ENCODE data around the gene SDK1.
A peak's percentile ranks its signal among the peaks of the same experiment; 100 is the strongest.
"Not testable (repeated sequence)": the region's sequence is repeated elsewhere in the genome, so short reads cannot be mapped to it uniquely, and the experiment has no call there.

The SDK1 gene

DNA sequence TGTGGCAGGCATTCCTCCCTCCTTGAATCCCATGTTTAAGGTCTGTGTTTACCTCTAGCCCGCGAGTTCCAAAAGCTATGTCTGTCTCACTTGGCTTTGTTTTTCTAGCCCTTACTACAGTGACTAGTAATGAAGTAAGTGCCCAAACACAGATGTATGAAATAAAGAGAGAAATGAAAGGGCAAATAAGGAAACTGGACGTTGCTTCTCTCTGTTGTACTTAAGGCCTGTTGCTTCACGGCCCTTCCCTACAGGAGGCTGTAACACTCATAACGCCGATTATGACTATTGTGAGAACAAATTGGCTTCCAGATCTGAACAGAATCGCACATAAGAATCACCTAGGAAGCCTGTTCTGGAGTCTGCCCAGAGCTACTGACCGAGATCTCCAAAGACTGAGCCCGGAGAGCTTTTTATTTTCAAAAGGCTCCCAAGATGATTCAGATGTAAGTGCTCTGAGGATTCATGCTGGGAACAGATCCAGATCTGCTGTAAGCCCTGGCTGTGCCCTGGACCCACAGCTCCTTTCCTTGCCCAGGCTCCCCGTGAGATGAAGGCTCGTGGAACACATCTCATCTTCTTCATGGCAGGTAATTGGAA lies 432.6 kb downstream of the SDK1 start:
- no peak for DNase-seq

- no peak for DNase-seq
Measured at GRCh38 chr7:3738964-3739363, 437.9 kb downstream of the SDK1 start.

GRCh38 chr7:3739983-3740382 lies 438.9 kb downstream of the SDK1 start:
- no peak for DNase-seq

GRCh38 chr7:3747467-3747866 lies 446.4 kb downstream of the SDK1 start:
- DNase-seq: no peak

GRCh38 chr7:3748389-3748788 lies 447.3 kb downstream of the SDK1 start:
- no peak for DNase-seq

DNA sequence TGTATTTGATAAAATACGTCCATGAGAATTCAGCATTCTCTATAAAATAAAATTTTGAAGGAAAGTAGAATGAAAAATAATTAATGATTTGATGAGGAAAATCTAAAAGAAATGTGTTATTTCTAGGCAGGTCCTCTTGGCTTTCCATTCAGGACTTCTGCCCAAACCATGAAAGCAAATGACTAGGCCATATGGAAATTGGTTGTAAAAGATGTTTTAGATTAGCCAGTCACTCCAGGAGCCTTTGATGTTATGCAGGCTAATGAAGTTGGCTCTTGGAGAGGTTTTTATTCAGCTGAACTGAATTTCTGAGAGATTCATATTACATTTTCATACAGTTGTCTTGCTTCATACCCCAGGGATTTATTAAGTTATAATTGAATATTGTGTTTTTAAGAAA lies 452.8 kb downstream of the SDK1 start:
- DNase-seq: peak; percentile 7

GRCh38 chr7:3754493-3755341 lies 453.7 kb downstream of the SDK1 start:
- peak; percentile 71 for DNase-seq

DNA sequence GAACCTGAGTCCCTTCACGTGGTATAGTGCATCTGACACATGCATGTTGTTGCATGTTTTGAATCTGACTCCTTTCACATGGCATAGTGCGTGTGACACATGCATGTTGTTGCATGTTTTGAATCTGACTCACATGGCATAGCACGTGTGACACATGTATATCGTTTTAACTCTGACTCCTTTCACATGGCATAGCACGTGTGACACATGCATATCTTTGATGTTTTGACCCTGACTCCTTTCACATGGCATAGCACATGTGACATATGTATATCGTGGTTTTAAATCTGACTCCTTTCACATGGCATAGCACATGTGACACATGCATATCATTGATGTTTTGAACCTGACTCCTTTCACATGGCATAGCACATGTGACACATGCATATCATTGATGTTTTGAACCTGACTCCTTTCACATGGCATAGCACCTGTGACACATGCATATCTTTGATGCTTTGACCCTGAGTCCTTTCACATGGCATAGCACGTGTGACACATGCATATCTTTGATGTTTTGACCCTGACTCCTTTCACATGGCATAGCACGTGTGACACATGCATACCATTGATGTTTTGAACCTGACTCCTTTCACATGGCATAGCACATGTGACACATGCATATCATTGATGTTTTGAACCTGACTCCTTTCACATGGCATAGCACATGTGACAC lies 454.9 kb downstream of the SDK1 start:
- not testable (repeated sequence) for DNase-seq

DNA sequence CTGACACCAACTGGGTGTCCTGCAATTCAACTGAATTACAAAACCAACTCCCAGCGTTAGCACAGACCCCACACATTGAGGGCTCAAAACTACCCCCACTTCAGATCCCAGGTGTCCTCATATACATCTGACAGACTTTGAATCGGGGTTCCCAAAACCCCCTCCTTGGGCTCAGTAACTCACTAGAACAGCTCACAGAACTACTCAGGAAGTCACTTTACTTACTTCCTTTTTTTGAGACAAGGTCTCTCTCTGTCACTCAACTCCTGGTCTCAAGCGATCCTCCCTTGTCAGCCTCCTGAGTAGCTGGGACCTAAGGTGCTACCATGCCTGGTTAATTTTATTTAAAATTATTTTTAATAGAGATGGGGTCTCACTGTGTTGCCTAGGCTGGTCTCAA lies 456.0 kb downstream of the SDK1 start:
- DNase-seq: no peak

GRCh38 chr7:3760651-3761050 lies 459.6 kb downstream of the SDK1 start:
- peak; percentile 66 for DNase-seq

- no peak for DNase-seq
Measured at GRCh38 chr7:3762146-3762831, 461.2 kb downstream of the SDK1 start.

- DNase-seq: no peak
Measured at GRCh38 chr7:3767917-3768777, 467.1 kb downstream of the SDK1 start.

DNA sequence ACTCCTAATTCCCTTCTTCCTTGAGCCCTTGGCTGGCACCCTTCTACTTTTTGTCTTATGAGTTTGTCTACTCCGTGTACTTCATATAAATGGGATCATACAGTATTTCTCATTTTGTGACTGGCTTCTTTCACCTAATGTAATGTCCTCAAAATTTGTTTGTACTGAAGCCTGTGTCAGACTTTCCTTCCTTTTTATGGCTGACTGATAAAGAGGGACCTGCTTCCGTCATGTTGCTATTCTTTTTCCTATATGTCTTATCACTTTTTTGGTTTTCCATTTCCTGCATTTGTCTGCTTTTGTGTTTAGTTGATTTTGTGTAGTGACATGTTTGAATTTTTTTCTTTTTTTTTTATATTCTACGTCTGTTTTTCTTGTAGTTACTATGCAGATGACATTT lies 470.9 kb downstream of the SDK1 start:
- DNase-seq: no peak

DNA sequence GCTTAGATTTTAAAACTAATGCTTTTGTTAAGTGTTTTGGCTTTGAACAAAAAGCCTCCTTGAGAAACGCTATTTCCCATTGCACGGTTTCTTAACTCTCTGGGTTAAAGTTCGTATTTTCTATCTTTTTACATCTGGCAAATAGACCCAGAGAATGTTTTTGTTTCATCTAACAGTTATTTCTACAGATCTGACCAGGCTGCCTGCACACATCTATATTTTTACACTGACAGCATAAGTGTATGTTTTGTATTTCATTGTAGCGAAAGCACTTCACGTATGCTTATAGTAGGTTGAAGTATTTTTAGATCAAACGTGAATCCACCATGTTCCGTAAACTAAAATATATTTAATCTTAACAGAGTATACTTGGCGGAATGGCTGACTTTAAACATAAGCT lies 477.3 kb downstream of the SDK1 start:
- no peak for DNase-seq

DNA sequence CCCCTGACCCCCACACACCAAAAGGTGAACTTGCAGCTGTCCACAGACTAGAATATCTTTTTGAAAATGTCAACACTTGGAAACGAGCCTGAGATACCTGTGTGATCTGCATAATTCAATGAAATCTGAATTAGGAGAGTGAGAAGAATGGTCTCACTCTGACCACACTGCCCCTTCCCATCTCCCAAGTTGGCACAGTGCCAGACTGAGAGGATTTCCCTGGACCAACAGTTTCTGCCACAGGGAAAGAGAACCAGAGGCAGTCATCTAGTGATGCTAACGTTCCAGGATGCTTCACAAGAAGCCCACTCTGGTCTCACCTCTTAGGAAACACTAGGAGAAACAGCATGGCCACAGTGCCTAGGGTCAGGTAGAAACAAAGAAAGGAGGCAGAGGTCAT lies 479.0 kb downstream of the SDK1 start:
- DNase-seq: no peak

GRCh38 chr7:3780525-3780924 lies 479.5 kb downstream of the SDK1 start:
- no peak for DNase-seq

GRCh38 chr7:3781607-3782006 lies 480.6 kb downstream of the SDK1 start:
- DNase-seq: no peak

DNA sequence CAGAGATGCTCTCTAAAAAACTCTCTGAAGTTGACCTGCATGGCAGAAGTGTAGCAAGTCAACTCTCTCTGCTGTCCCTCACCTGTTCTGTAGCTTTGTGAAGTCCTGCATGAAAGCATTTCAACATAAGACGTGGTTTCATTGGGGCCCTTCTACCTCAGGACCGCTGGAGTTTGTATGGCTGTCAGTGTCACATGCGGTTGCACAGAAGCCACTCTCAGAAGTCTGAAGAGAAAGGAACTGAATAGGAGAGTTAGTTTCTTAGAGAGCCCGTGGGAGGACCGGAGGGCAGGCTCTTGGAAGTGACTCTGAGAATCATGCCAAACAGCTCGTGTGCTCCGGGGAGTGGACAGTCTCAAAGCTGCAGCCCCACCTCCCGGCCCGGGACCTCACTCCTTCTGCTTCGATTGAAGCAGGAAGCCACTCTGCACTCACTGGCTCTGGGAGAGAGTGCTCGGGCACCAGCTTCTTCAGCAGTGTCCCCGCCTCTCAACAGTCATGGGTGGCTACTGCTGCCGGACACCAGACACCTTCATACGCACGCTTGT lies 486.7 kb downstream of the SDK1 start:
- DNase-seq: no peak

DNA sequence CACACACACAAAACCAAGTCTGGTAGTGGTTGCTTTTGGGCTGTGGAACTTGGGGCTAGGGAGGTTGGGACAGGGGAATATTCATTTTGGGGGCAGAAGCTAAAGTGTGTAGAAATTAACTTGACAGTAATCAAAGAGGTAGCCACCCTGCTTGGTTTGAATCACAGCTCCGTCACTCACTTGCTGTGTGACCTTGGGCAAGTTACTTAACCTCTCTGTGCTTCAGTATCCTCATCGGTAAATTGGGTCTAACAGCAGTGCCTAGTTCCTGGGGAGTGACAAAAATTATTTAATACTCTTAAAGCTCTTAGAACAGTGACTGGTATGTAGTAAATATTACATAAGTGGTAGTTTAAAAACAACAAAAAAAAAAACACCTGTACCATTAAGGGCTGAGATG lies 489.8 kb downstream of the SDK1 start:
- no peak for DNase-seq

DNA sequence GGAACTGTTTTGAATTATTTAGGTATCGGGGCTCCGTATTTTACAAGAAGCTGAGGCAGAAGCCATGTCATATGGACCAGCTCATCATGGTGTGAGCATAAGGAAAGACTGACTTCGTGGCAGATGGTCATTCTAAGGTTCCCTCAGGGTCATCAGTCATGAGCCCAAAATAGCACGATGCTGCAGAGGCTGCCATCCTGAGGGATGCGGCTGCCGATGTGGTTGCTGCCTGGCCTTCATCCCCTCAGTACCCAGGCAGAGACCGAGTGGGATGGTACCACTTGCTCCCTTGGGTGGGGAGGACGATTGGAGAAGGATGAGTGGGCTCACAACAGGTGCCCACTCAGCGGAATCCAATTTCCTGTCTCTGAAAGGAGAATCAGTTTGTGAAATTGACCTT lies 490.3 kb downstream of the SDK1 start:
- no peak for DNase-seq

DNA sequence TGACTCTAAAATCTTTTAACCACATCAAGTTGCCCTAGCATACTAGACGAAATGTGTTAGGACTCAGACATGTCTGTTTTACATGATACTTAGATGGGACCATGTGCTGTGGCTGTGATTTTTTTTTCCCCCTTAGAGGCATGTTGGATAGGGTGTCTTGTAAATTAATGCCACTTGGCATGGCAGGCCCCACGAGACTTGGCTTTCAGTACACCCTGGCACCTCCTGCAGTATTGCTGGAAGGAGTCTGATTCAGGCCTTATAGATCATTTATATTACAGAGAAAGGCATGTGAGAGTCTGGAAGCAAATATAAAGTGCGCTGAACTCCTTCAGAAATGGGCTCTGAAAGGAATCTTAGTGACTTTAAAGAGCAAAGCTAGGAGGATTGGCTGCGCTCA lies 494.1 kb downstream of the SDK1 start:
- no peak for DNase-seq

DNA sequence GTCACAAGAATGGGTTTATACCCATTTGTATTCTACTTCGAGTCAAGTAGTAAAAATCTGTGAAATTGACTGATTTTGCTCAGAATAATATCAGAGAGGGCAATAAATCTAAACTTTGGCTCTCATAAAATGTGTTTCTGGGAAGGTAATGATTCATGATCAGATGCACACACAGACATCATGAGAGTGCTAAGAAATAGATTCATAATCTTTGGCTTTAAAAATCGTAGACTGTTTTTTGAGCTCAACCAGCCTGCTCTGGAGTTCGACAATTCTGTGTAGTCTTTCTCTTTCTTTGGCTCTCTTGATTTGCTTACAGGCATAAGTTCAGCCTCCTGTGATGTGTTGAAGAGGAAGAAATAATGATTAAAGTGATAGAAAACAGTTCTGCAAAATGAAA lies 494.7 kb downstream of the SDK1 start:
- DNase-seq: no peak
